T-cell (primary cell): Measurements from ENCODE around the gene HSDL2. TPM values are rescaled to one million over a fixed set of nuclear protein-coding genes. Genes with fewer than 3 reads are reported as not detected.
"Not testable (repeated sequence)": the region's sequence is repeated elsewhere in the genome, so short reads cannot be mapped to it uniquely, and the experiment has no call there.

ENCODE experiments used
- ATAC-seq, 4 experiments: fragments of 200-7000 bp in 3 of 4; fragments of 150-1000 bp in 1 of 4; cut with Tn5 transposase; replicated peaks in 1 of 4; 1 replicate in 3 of 4; 2 replicates in 1 of 4; pipeline ENCODE4 v1.10.0; 2021; ENCODE audit warnings: moderate library complexity in 3 of 4, mild to moderate bottlenecking in 2 of 4, moderate number of reproducible peaks in 1 of 4
- CTCF ChIA-PET, 2 donors: fragments of 300-600 bp; sonication (Branson Sonifier 250); formaldehyde crosslinking; loops; one replicate each; lab custom pipeline; 2022; ENCODE audit warnings: antibody characterized with exemption in 2 of 2; lab: Charles Lee
- POLR2A ChIA-PET, 2 donors: fragments of 300-600 bp; sonication (Branson Sonifier 250); formaldehyde crosslinking; loops; one replicate each; lab custom pipeline; 2022; ENCODE audit warnings: antibody characterized with exemption in 2 of 2; lab: Charles Lee
- DNase-seq, 35 experiments: peaks; one replicate each; pipeline versions ENCODE4 v3.0.0 to v3.0.0-alpha.2; 2013 to 2023
- H3K27ac ChIP-seq: one replicate; pipeline ENCODE4 v1.5.1; 2013; ENCODE audit warnings: low read length
- H3K27me3 ChIP-seq, 2 experiments: replicated peaks in 1 of 2; 1 replicate in 1 of 2; 2 replicates in 1 of 2; pipeline versions ENCODE4 v1.6.1 to v1.7.0; 2013; ENCODE audit warnings: low read length in 1 of 2, mixed read lengths in 1 of 2; ENCODE audit not compliant: control insufficient read depth in 2 of 2, insufficient read depth in 2 of 2; ENCODE audit errors: extremely low read depth in 1 of 2
- H3K36me3 ChIP-seq, 2 donors: 1 replicate in 1 of 2; 2 replicates in 1 of 2; pipeline versions ENCODE4 v1.6.1 to v1.7.0; 2013; ENCODE audit warnings: low read length in 1 of 2; ENCODE audit not compliant: control insufficient read depth in 2 of 2, insufficient read depth in 1 of 2; ENCODE audit errors: extremely low read depth in 1 of 2
- H3K4me1 ChIP-seq, 2 experiments: 1 replicate in 1 of 2; 2 replicates in 1 of 2; pipeline versions ENCODE4 v1.6.1 to v1.7.0; 2013; ENCODE audit warnings: low read length in 2 of 2, mixed read lengths in 1 of 2; ENCODE audit not compliant: insufficient read depth in 2 of 2, control insufficient read depth in 1 of 2; ENCODE audit errors: extremely low read depth in 1 of 2
- H3K4me3 ChIP-seq, 2 donors: 1 replicate in 1 of 2; 2 replicates in 1 of 2; pipeline versions ENCODE4 v1.5.1 to v1.7.0; 2013; ENCODE audit warnings: mild to moderate bottlenecking in 2 of 2, low read length in 1 of 2, moderate library complexity in 1 of 2; ENCODE audit not compliant: control insufficient read depth in 1 of 2; ENCODE audit errors: extremely low read depth in 1 of 2
- H3K9me3 ChIP-seq: 2 replicates; pipeline ENCODE4 v1.7.0; 2013
- H3K27ac Mint-ChIP-seq, 2 donors: one replicate each; pipeline ENCODE4 v1.8.0; 2020 to 2021; ENCODE audit warnings: mild to moderate bottlenecking in 2 of 2, mixed read lengths in 2 of 2
- H3K27me3 Mint-ChIP-seq, 2 donors: one replicate each; pipeline ENCODE4 v1.8.0; 2021 to 2022; ENCODE audit warnings: mixed read lengths in 2 of 2
- H3K36me3 Mint-ChIP-seq: one replicate; pipeline ENCODE4 v1.8.0; 2021; ENCODE audit warnings: mixed read lengths
- H3K4me1 Mint-ChIP-seq, 3 donors: one replicate each; pipeline ENCODE4 v1.8.0; 2020 to 2022; ENCODE audit warnings: mixed read lengths in 3 of 3, mild to moderate bottlenecking in 1 of 3
- H3K4me3 Mint-ChIP-seq, 3 donors: one replicate each; pipeline ENCODE4 v1.8.0; 2020 to 2022; ENCODE audit warnings: mild to moderate bottlenecking in 3 of 3, mixed read lengths in 3 of 3, moderate library complexity in 3 of 3
- H3K9me3 Mint-ChIP-seq, 3 donors: one replicate each; pipeline ENCODE4 v1.8.0; 2020 to 2022; ENCODE audit warnings: mixed read lengths in 3 of 3
- WGBS: methylation state at CpG from one replicate; pipeline ENCODE4 v1.1.5; 2013; ENCODE audit warnings: missing lambda C conversion rate; ENCODE audit not compliant: insufficient coverage; 5-methylcytosine and 5-hydroxymethylcytosine counted together
- total RNA-seq, 35 experiments: library from RNA in 6 of 35; stranded (reverse) in 6 of 35; fragments of 120-200 nt in 1 of 35; gene quantifications; one replicate each; pipeline versions ENCODE4 v1.2.1 to v1.2.4 and lab custom pipeline; 2013 to 2026

HSDL2 gene
- total RNA-seq, 5 donors from 2014 or later (not counting 1 experiment from before 2014, with no cell fraction given) = 9.1 to 11.8 (median 10.8) TPM

GRCh38 chr9:112382501-112383364, 2.8 kb downstream of the HSDL2 start:
- H3K9me3 Mint-ChIP-seq = no peaks in the 10 kb centered on the region
- H3K36me3 Mint-ChIP-seq = peaks cover 9% of the 10 kb centered on the region
- DNase-seq (no peak), ATAC-seq (no peak)
- Histone ChIP-seq H3K27me3 (no peaks in the 10 kb centered on the region), H3K4me3 (no peak overlapping the region), H3K36me3 (no peaks in the 10 kb centered on the region), H3K9me3 (no peaks in the 10 kb centered on the region), H3K27ac (no peak overlapping the region), H3K4me1 (peaks cover 9 to 13% of the 10 kb centered on the region in 2 experiments)
- CTCF ChIA-PET = no interaction called here
- POLR2A ChIA-PET = no interaction called here
- H3K27ac Mint-ChIP-seq = peak overlapping the region in 1 of 2 donors; percentile 50
- WGBS = 100% methylated on average over 1 of the region's 11 CpGs
- peaks cover 33 to 49% (median 44%) of the 10 kb centered on the region in 3 donors for H3K4me1 Mint-ChIP-seq
- no peak overlapping the region for H3K4me3 Mint-ChIP-seq
- H3K27me3 Mint-ChIP-seq = no peaks in the 10 kb centered on the region

- no peak for DNase-seq
- Histone ChIP-seq H3K36me3 (no peaks in the 10 kb centered on the region), H3K4me1 (peaks cover 5 to 9% of the 10 kb centered on the region in 2 experiments), H3K27me3 (no peaks in the 10 kb centered on the region), H3K27ac (no peak overlapping the region), H3K4me3 (no peak overlapping the region), H3K9me3 (no peaks in the 10 kb centered on the region)
- H3K27ac Mint-ChIP-seq = no peak overlapping the region
- POLR2A ChIA-PET = no interaction called here
- H3K9me3 Mint-ChIP-seq = no peaks in the 10 kb centered on the region
- peaks cover 11% of the 10 kb centered on the region for H3K36me3 Mint-ChIP-seq
- peaks cover 22 to 36% (median 29%) of the 10 kb centered on the region in 3 donors for H3K4me1 Mint-ChIP-seq
- H3K27me3 Mint-ChIP-seq = no peaks in the 10 kb centered on the region
- ATAC-seq = no peak
- 83% methylated on average over 1 of the region's 1 CpG for WGBS
- CTCF ChIA-PET = interaction anchor here (0.7 kb wide), 3 partner anchors 18 to 787 kb away, joined by 3 read pairs; no protein-coding TSS in a partner anchor
- no peak overlapping the region for H3K4me3 Mint-ChIP-seq
Observed at GRCh38 chr9:112384219-112384618, 4.3 kb downstream of the HSDL2 start.

GRCh38 chr9:112384690-112385089, 4.8 kb downstream of the HSDL2 start:
- no peak for ATAC-seq
- Histone ChIP-seq H3K4me1 (peaks cover 5 to 9% of the 10 kb centered on the region in 2 experiments), H3K36me3 (no peaks in the 10 kb centered on the region), H3K27ac (no peak overlapping the region), H3K4me3 (no peak overlapping the region), H3K27me3 (no peaks in the 10 kb centered on the region), H3K9me3 (no peaks in the 10 kb centered on the region)
- no peak for DNase-seq
- Mint-ChIP-seq H3K36me3 (peaks cover 11% of the 10 kb centered on the region), H3K27me3 (no peaks in the 10 kb centered on the region), H3K27ac (no peak overlapping the region), H3K9me3 (no peaks in the 10 kb centered on the region), H3K4me3 (no peak overlapping the region), H3K4me1 (peaks cover 22 to 35% (median 26%) of the 10 kb centered on the region in 3 donors)
- CTCF ChIA-PET = interaction anchor here (0.7 kb wide), 2 partner anchors 19 to 408 kb away, joined by 3 read pairs; no protein-coding TSS in a partner anchor
- POLR2A ChIA-PET = interaction anchor here in 1 of 2 donors (0.7 kb wide), 1 partner anchor 682 kb away, joined by 4 read pairs; no protein-coding TSS in a partner anchor
- 64% methylated on average over 2 of the region's 5 CpGs for WGBS

GRCh38 chr9:112387115-112387514, 7.2 kb downstream of the HSDL2 start:
- DNase-seq (peak in 1 of 35 experiments; percentile 4), ATAC-seq (no peak)
- CTCF ChIA-PET = interaction anchor here in 1 of 2 donors (0.6 kb wide), 2 partner anchors 11 to 341 kb away, joined by 3 to 5 read pairs; no protein-coding TSS in a partner anchor
- H3K4me3 ChIP-seq = no peak overlapping the region
- H3K36me3 ChIP-seq = no peaks in the 10 kb centered on the region
- Mint-ChIP-seq H3K4me1 (peaks cover 8 to 21% (median 11%) of the 10 kb centered on the region in 3 donors), H3K9me3 (no peaks in the 10 kb centered on the region), H3K27ac (no peak overlapping the region), H3K27me3 (no peaks in the 10 kb centered on the region), H3K36me3 (peaks cover 11% of the 10 kb centered on the region), H3K4me3 (no peak overlapping the region)
- 29% methylated on average over 1 of the region's 3 CpGs for WGBS
- H3K4me1 ChIP-seq = peaks cover 0 to 4% of the 10 kb centered on the region in 2 experiments
- H3K27ac ChIP-seq = no peak overlapping the region
- H3K27me3 ChIP-seq = no peaks in the 10 kb centered on the region
- no peaks in the 10 kb centered on the region for H3K9me3 ChIP-seq
- POLR2A ChIA-PET = no interaction called here

GRCh38 chr9:112389897-112390296, 10.0 kb downstream of the HSDL2 start:
- H3K4me3 Mint-ChIP-seq, POLR2A ChIA-PET: not testable (repeated sequence)

GRCh38 chr9:112391936-112392560, 12.1 kb downstream of the HSDL2 start:
- H3K27me3 Mint-ChIP-seq, H3K9me3 Mint-ChIP-seq, H3K9me3 ChIP-seq, H3K27ac ChIP-seq, H3K4me1 ChIP-seq, H3K4me1 Mint-ChIP-seq, DNase-seq, H3K4me3 Mint-ChIP-seq, H3K27me3 ChIP-seq, CTCF ChIA-PET, ATAC-seq, H3K4me3 ChIP-seq, H3K27ac Mint-ChIP-seq, H3K36me3 ChIP-seq, POLR2A ChIA-PET: not testable (repeated sequence)
- H3K36me3 Mint-ChIP-seq = peaks cover 17% of the 10 kb centered on the region
- WGBS = no CpG with 5 or more reads among the region's 4 CpGs

More at GRCh38 chr9:112389897-112390296, 10.0 kb downstream of the HSDL2 start:
- H3K4me1 Mint-ChIP-seq, H3K27ac Mint-ChIP-seq, H3K27me3 ChIP-seq, DNase-seq, H3K27me3 Mint-ChIP-seq, H3K4me1 ChIP-seq, CTCF ChIA-PET, H3K27ac ChIP-seq, H3K36me3 ChIP-seq, H3K9me3 ChIP-seq, H3K9me3 Mint-ChIP-seq, H3K4me3 ChIP-seq, ATAC-seq: not testable (repeated sequence)
- H3K36me3 Mint-ChIP-seq = peaks cover 19% of the 10 kb centered on the region
- WGBS = 80% methylated on average over 1 of the region's 3 CpGs
